OCI-LY3 (cell line): ENCODE measurements around the gene COQ8A.

Experiments
- H2AFZ ChIP-seq: fragments of 200-600, 300-600 bp; shearing (Covaris generic); 2 replicates; pipeline ENCODE4 v1.6.0; 2014; ENCODE audit warnings: antibody characterized with exemption, low read depth, low read length
- H3K27ac ChIP-seq: fragments of 200-600, 300-600 bp; sonication (generic); 2 replicates; pipeline ENCODE4 v1.5.1; 2014; ENCODE audit warnings: mild to moderate bottlenecking, low read length, moderate library complexity, mixed read lengths
- H3K27me3 ChIP-seq: fragments of 200-600, 300-600 bp; sonication (generic); 2 replicates; pipeline ENCODE4 v1.6.1; 2014; ENCODE audit warnings: low read depth, low read length, mixed read lengths
- H3K36me3 ChIP-seq: fragments of 200-600, 300-600 bp; sonication (generic); replicated peaks from 2 replicates; pipeline ENCODE3; 2014; ENCODE audit warnings: low read depth, low read length, mixed read lengths
- H3K4me1 ChIP-seq: fragments of 300-600, 200-600 bp; sonication (generic); 2 replicates; pipeline ENCODE4 v1.6.1; 2014; ENCODE audit warnings: low read length, mixed read lengths
- H3K4me2 ChIP-seq: fragments of 200-600, 300-600 bp; sonication (generic); 2 replicates; pipeline ENCODE4 v1.6.1; 2014; ENCODE audit warnings: low read length, mixed read lengths
- H3K4me3 ChIP-seq: fragments of 300-600, 200-600 bp; sonication (generic); 2 replicates; pipeline ENCODE4 v1.5.1; 2014; ENCODE audit warnings: antibody characterized with exemption, mild to moderate bottlenecking, low read length, moderate library complexity
- H3K79me2 ChIP-seq: fragments of 300-600, 200-600 bp; shearing (Covaris generic); 2 replicates; pipeline ENCODE4 v1.6.1; 2014; ENCODE audit warnings: mild to moderate bottlenecking, low read length, mixed read lengths
- H3K9ac ChIP-seq: fragments of 300-600, 200-600 bp; shearing (Covaris generic); 2 replicates; pipeline ENCODE4 v1.6.0; 2014; ENCODE audit warnings: mild to moderate bottlenecking, low read length, moderate library complexity
- H3K9me3 ChIP-seq: fragments of 200-600, 300-600 bp; shearing (Covaris generic); 2 replicates; pipeline ENCODE4 v1.6.1; 2014; ENCODE audit warnings: low read length, mixed read lengths; ENCODE audit not compliant: insufficient read depth
- H4K20me1 ChIP-seq: fragments of 200-600, 300-600 bp; sonication (generic); 2 replicates; pipeline ENCODE4 v1.6.1; 2016; ENCODE audit warnings: low read length, mixed read lengths; ENCODE audit not compliant: insufficient read depth
- CTCF ChIP-seq: fragments of 200-600, 300-600 bp; sonication (generic); IDR thresholded peaks from 2 replicates; pipeline ENCODE4 v1.5.1; 2014; ENCODE audit warnings: antibody characterized with exemption, low read length, low read depth
- EZH2phosphoT487 ChIP-seq: fragments of 200-600 bp; shearing (Covaris generic); IDR thresholded peaks from 2 replicates; pipeline ENCODE4 v1.6.1; 2018; ENCODE audit warnings: antibody characterized with exemption, mixed run types, low read depth

Gene COQ8A

GRCh38 chr1:226984521-226985238 is 44.6 kb downstream of the COQ8A start:
- H3K4me3 ChIP-seq, result no peak overlapping the region
- H3K27ac ChIP-seq, result no peak overlapping the region

GRCh38 chr1:226985239-226985838 is 45.2 kb downstream of the COQ8A start:
- TF ChIP-seq CTCF, result no peak
- TF ChIP-seq EZH2phosphoT487, result no peak
- no peaks in the 10 kb centered on the region for H4K20me1 ChIP-seq
- no peak overlapping the region for H3K4me2 ChIP-seq
- H3K79me2 ChIP-seq, result no peaks in the 10 kb centered on the region
- no peak overlapping the region for H3K27ac ChIP-seq
- H3K9ac ChIP-seq, result no peak overlapping the region
- H3K9me3 ChIP-seq, result no peaks in the 10 kb centered on the region
- H3K4me1 ChIP-seq, result peaks cover 10% of the 10 kb centered on the region
- no peaks in the 10 kb centered on the region for H3K36me3 ChIP-seq
- no peaks in the 10 kb centered on the region for H3K27me3 ChIP-seq
- H2AFZ ChIP-seq, result no peak overlapping the region
- no peak overlapping the region for H3K4me3 ChIP-seq

More at GRCh38 chr1:226984521-226985238, 44.6 kb downstream of the COQ8A start:
- TF ChIP-seq EZH2phosphoT487, result no peak
- TF ChIP-seq CTCF, result no peak
- H3K36me3 ChIP-seq, result no peaks in the 10 kb centered on the region
- H4K20me1 ChIP-seq, result no peaks in the 10 kb centered on the region
- H3K9ac ChIP-seq, result no peak overlapping the region
- H3K4me1 ChIP-seq, result peaks cover 4% of the 10 kb centered on the region
- no peaks in the 10 kb centered on the region for H3K27me3 ChIP-seq
- no peak overlapping the region for H2AFZ ChIP-seq
- no peaks in the 10 kb centered on the region for H3K9me3 ChIP-seq
- no peak overlapping the region for H3K4me2 ChIP-seq
- H3K79me2 ChIP-seq, result no peaks in the 10 kb centered on the region

- peaks cover 14% of the 10 kb centered on the region for H3K4me1 ChIP-seq
- no peak overlapping the region for H3K27ac ChIP-seq
- H3K79me2 ChIP-seq, result no peaks in the 10 kb centered on the region
- no peak overlapping the region for H3K4me2 ChIP-seq
- H2AFZ ChIP-seq, result no peak overlapping the region
- H3K9ac ChIP-seq, result no peak overlapping the region
- no peaks in the 10 kb centered on the region for H3K27me3 ChIP-seq
- no peaks in the 10 kb centered on the region for H3K36me3 ChIP-seq
- H4K20me1 ChIP-seq, result no peaks in the 10 kb centered on the region
- no peaks in the 10 kb centered on the region for H3K9me3 ChIP-seq
- TF ChIP-seq CTCF (no peak), EZH2phosphoT487 (no peak)
- no peak overlapping the region for H3K4me3 ChIP-seq
Observed at GRCh38 chr1:226985839-226986463, 45.9 kb downstream of the COQ8A start.

- Histone ChIP-seq H3K36me3 (no peaks in the 10 kb centered on the region), H3K27ac (no peak overlapping the region)
Observed at GRCh38 chr1:226986496-226987178, 46.5 kb downstream of the COQ8A start.

More at GRCh38 chr1:226986496-226987178, 46.5 kb downstream of the COQ8A start:
- Histone ChIP-seq H4K20me1 (no peaks in the 10 kb centered on the region), H3K9me3 (no peaks in the 10 kb centered on the region), H2AFZ (no peak overlapping the region), H3K4me3 (no peak overlapping the region), H3K79me2 (no peaks in the 10 kb centered on the region), H3K27me3 (no peaks in the 10 kb centered on the region), H3K9ac (no peak overlapping the region), H3K4me2 (no peak overlapping the region), H3K4me1 (peaks cover 14% of the 10 kb centered on the region)
- no peak for TF ChIP-seq EZH2phosphoT487
- no peak for TF ChIP-seq CTCF
